Trophoblast cell (in vitro differentiated cells and primary cell): Measurements from ENCODE around the gene MIOX.

Experiments
- DNase-seq, 2 donors: peaks; one replicate each; pipeline ENCODE4 v3.0.0-alpha.2; 2016
- H2AFZ ChIP-seq: 2 replicates; pipeline ENCODE4 v1.6.1; 2013; ENCODE audit warnings: low read length, moderate library complexity, mild to moderate bottlenecking; ENCODE audit not compliant: insufficient read depth, poor library complexity
- H2AK5ac ChIP-seq: 2 replicates; pipeline ENCODE4 v1.6.1; 2013; ENCODE audit warnings: mild to moderate bottlenecking, low read length
- H2BK120ac ChIP-seq: 2 replicates; pipeline ENCODE4 v1.6.1; 2013; ENCODE audit warnings: low read length, mild to moderate bottlenecking, moderate library complexity; ENCODE audit not compliant: insufficient read depth, poor library complexity
- H2BK12ac ChIP-seq: 2 replicates; pipeline ENCODE4 v1.6.1; 2013; ENCODE audit warnings: mild to moderate bottlenecking, low read length, moderate library complexity
- H2BK5ac ChIP-seq: 2 replicates; pipeline ENCODE4 v1.6.1; 2013; ENCODE audit warnings: low read length, low read depth, moderate library complexity, mild to moderate bottlenecking; ENCODE audit not compliant: poor library complexity
- H3K14ac ChIP-seq: 2 replicates; pipeline ENCODE4 v1.6.1; 2013; ENCODE audit warnings: mild to moderate bottlenecking, low read length
- H3K18ac ChIP-seq: 2 replicates; pipeline ENCODE4 v1.6.1; 2013; ENCODE audit warnings: mild to moderate bottlenecking, low read length
- H3K23ac ChIP-seq: 2 replicates; pipeline ENCODE4 v1.6.1; 2013; ENCODE audit warnings: low read length
- H3K27ac ChIP-seq: 2 replicates; pipeline ENCODE4 v1.5.1; 2013; ENCODE audit warnings: low read depth, mild to moderate bottlenecking, inconsistent platforms, low read length, moderate library complexity
- H3K27me3 ChIP-seq: 2 replicates; pipeline ENCODE4 v1.6.1; 2013; ENCODE audit warnings: inconsistent platforms, mild to moderate bottlenecking, low read length, moderate library complexity; ENCODE audit not compliant: insufficient read depth
- H3K36me3 ChIP-seq, 2 experiments: 1 replicate in 1 of 2; 2 replicates in 1 of 2; pipeline ENCODE4 v1.6.1; 2013; ENCODE audit warnings: low read length in 2 of 2, mild to moderate bottlenecking in 2 of 2, moderate library complexity in 1 of 2; ENCODE audit not compliant: insufficient read depth in 2 of 2, control insufficient read depth in 1 of 2
- H3K4ac ChIP-seq: 2 replicates; pipeline ENCODE4 v1.6.1; 2013; ENCODE audit warnings: low read depth, mild to moderate bottlenecking, low read length, moderate library complexity
- H3K4me1 ChIP-seq, 2 experiments: 1 replicate in 1 of 2; 2 replicates in 1 of 2; pipeline ENCODE4 v1.6.1; 2013; ENCODE audit warnings: low read length in 2 of 2, mild to moderate bottlenecking in 2 of 2, moderate library complexity in 1 of 2; ENCODE audit not compliant: insufficient read depth in 2 of 2, control insufficient read depth in 1 of 2
- H3K4me2 ChIP-seq: 2 replicates; pipeline ENCODE4 v1.6.1; 2013; ENCODE audit warnings: inconsistent platforms, mild to moderate bottlenecking, low read length, moderate library complexity
- H3K4me3 ChIP-seq: 2 replicates; pipeline ENCODE4 v1.5.1; 2013; ENCODE audit warnings: mild to moderate bottlenecking, low read depth, low read length, inconsistent platforms
- H3K79me1 ChIP-seq: one replicate; pipeline ENCODE4 v1.6.1; 2013; ENCODE audit warnings: low read length
- H3K79me2 ChIP-seq: 2 replicates; pipeline ENCODE4 v1.6.1; 2013; ENCODE audit warnings: low read length, mild to moderate bottlenecking; ENCODE audit not compliant: control insufficient read depth, insufficient read depth, poor library complexity
- H3K9ac ChIP-seq: 2 replicates; pipeline ENCODE4 v1.6.1; 2013; ENCODE audit warnings: mild to moderate bottlenecking, low read length
- H3K9me3 ChIP-seq: 2 replicates; pipeline ENCODE4 v1.6.1; 2013; ENCODE audit warnings: low read depth, mild to moderate bottlenecking, control low read depth, inconsistent platforms, low read length; ENCODE audit not compliant: insufficient read depth
- H4K12ac ChIP-seq: 2 replicates; pipeline ENCODE4 v1.6.1; 2013; ENCODE audit warnings: low read depth, mild to moderate bottlenecking, low read length, moderate library complexity
- H4K8ac ChIP-seq: 2 replicates; pipeline ENCODE4 v1.6.1; 2013; ENCODE audit warnings: low read depth, mild to moderate bottlenecking, low read length, moderate library complexity
- H4K91ac ChIP-seq: one replicate; pipeline ENCODE4 v1.6.1; 2013; ENCODE audit warnings: low read depth, mild to moderate bottlenecking, low read length, moderate library complexity
- WGBS: extraction: QIAGEN DNeasy Blood & Tissue Kit; methylation state at CpG from one replicate; pipeline ENCODE4 v1.1.7; 2013; ENCODE audit warnings: missing lambda C conversion rate; ENCODE audit not compliant: insufficient read length, insufficient coverage; ENCODE audit errors: extremely low coverage; 5-methylcytosine and 5-hydroxymethylcytosine counted together

Gene MIOX

GRCh38 chr22:50487290-50488005 lies 789 bp downstream of the MIOX start:
- Histone ChIP-seq H4K91ac (no peak overlapping the region), H3K4me2 (no peak overlapping the region), H3K18ac (no peak overlapping the region), H2AK5ac (no peak overlapping the region), H3K27me3 (no peaks in the 10 kb centered on the region), H3K23ac (no peak overlapping the region), H3K36me3 (no peaks in the 10 kb centered on the region), H3K79me2 (no peaks in the 10 kb centered on the region), H4K8ac (no peak overlapping the region), H2BK120ac (no peak overlapping the region), H2BK5ac (no peak overlapping the region), H3K79me1 (no peaks in the 10 kb centered on the region), H3K9me3 (no peaks in the 10 kb centered on the region), H2BK12ac (no peak overlapping the region), H3K27ac (no peak overlapping the region), H3K9ac (no peak overlapping the region), H2AFZ (no peak overlapping the region), H3K4ac (no peak overlapping the region), H3K14ac (no peak overlapping the region), H3K4me1 (no peaks in the 10 kb centered on the region), H3K4me3 (no peak overlapping the region), H4K12ac (no peak overlapping the region)
- no CpG with 5 or more reads among the region's 23 CpGs for WGBS
- no peak for DNase-seq

DNA sequence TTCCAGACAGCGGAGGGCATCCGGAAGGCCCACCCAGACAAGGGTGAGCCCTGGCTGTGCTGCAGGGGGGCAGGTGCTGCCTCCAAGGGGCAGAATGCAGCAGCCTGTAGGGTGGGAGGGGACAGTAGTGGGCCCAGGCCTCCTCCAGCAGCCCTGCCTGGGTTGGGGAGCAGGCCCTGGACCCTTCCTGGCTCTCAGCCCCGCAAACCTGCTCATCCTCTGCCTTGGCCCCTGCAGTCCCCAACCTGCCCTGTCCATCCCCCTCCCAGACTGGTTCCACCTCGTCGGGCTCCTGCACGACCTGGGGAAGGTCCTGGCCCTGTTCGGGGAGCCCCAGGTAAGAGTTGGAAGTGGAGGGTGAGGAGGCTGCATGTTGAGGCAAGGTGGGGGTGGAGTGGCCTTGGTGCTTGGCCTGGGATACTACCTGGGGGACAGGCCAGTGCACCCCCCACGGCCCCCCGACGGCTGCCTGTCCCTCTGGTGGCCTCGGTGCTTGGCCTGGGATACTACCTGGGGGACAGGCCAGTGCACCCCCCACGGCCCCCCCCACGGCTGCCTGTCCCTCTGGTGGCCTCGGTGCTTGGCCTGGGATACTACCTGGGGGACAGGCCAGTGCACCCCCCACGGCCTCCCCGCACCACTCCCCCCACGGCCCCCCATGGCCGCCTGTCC lies 1.5 kb downstream of the MIOX start:
- no peak overlapping the region for H2AFZ ChIP-seq
- H3K79me2 ChIP-seq: no peaks in the 10 kb centered on the region
- no peak overlapping the region for H4K12ac ChIP-seq
- H2BK120ac ChIP-seq: no peak overlapping the region
- H3K4me1 ChIP-seq: no peaks in the 10 kb centered on the region
- H4K91ac ChIP-seq: no peak overlapping the region
- H3K9me3 ChIP-seq: no peaks in the 10 kb centered on the region
- no peak overlapping the region for H3K4me2 ChIP-seq
- H2BK5ac ChIP-seq: no peak overlapping the region
- no CpG with 5 or more reads among the region's 18 CpGs for WGBS
- H3K36me3 ChIP-seq: no peaks in the 10 kb centered on the region
- DNase-seq: no peak
- H3K4me3 ChIP-seq: no peak overlapping the region
- no peak overlapping the region for H3K9ac ChIP-seq
- H2AK5ac ChIP-seq: no peak overlapping the region
- H2BK12ac ChIP-seq: no peak overlapping the region
- no peak overlapping the region for H4K8ac ChIP-seq
- H3K23ac ChIP-seq: no peak overlapping the region
- H3K27me3 ChIP-seq: no peaks in the 10 kb centered on the region
- H3K79me1 ChIP-seq: no peaks in the 10 kb centered on the region
- H3K27ac ChIP-seq: no peak overlapping the region
- H3K4ac ChIP-seq: no peak overlapping the region
- H3K14ac ChIP-seq: no peak overlapping the region
- H3K18ac ChIP-seq: no peak overlapping the region

DNA sequence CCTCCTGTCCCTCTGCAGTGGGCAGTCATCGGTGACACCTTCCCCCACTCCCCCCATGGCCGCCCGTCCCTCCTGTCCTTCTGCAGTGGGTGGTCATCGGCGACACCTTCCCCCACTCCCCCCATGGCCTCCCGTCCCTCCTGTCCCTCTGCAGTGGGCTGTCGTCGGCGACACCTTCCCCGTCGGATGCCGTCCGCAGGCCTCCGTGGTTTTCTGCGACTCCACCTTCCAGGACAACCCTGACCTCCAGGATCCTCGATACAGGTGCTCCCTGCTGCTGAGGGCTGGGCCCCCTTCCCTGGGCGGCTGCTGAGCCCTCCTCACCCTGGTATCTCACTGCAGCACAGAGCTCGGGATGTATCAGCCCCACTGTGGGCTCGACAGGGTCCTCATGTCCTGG lies 2.2 kb downstream of the MIOX start:
- no CpG with 5 or more reads among the region's 19 CpGs for WGBS
- Histone ChIP-seq H2BK12ac (no peak overlapping the region), H3K36me3 (no peaks in the 10 kb centered on the region), H3K4me3 (no peak overlapping the region), H3K23ac (no peak overlapping the region), H3K79me2 (no peaks in the 10 kb centered on the region), H4K12ac (no peak overlapping the region), H2BK5ac (no peak overlapping the region), H3K79me1 (no peaks in the 10 kb centered on the region), H3K4ac (no peak overlapping the region), H2BK120ac (no peak overlapping the region), H2AFZ (no peak overlapping the region), H3K27me3 (no peaks in the 10 kb centered on the region), H3K4me1 (no peaks in the 10 kb centered on the region), H3K9ac (no peak overlapping the region), H4K91ac (no peak overlapping the region), H4K8ac (no peak overlapping the region), H3K4me2 (no peak overlapping the region), H2AK5ac (no peak overlapping the region), H3K18ac (no peak overlapping the region), H3K9me3 (no peaks in the 10 kb centered on the region), H3K14ac (no peak overlapping the region), H3K27ac (no peak overlapping the region)
- no peak for DNase-seq

DNA sequence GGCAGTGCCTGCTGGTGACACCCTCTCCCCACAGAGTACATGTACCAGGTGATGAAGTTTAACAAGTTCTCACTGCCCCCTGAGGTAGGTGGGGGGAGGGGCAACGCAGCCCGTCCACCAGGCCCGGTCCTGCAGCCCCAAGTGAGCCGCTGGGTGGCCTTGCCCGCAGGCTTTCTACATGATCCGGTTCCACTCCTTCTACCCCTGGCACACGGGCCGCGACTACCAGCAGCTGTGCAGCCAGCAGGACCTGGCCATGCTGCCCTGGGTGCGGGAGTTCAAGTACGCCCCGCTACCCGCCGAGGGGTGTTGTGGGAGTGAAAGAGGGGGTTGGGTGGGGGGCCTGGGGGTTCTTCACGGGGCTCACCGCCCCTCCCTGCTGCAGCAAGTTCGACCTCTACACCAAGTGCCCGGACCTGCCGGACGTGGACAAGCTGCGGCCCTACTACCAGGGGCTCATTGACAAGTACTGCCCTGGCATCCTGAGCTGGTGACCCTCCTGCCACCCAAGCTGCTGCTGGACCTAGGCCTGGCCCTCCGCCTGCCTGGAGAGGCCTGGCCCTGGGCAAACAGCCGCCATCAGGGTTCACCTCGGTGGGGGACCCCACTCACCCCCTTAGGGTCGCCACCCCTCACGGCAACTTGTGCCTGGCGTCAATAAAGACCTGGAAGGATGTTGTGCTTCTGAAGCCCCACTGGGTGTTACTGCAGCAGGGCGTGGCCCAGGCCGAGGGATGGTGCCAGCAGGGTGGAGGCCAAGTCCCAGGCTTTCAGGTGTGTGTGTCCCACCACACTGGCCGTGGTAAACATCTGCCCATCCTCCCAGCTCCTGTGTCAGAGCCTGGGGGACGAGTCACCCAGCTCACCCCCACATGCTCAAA lies 2.9 kb downstream of the MIOX start:
- no peak overlapping the region for H4K8ac ChIP-seq
- H3K23ac ChIP-seq: no peak overlapping the region
- no peak overlapping the region for H3K18ac ChIP-seq
- no peaks in the 10 kb centered on the region for H3K36me3 ChIP-seq
- no peak overlapping the region for H3K4me3 ChIP-seq
- no peak overlapping the region for H2BK120ac ChIP-seq
- H2AK5ac ChIP-seq: no peak overlapping the region
- no peak overlapping the region for H2BK5ac ChIP-seq
- H3K27me3 ChIP-seq: no peaks in the 10 kb centered on the region
- no peak overlapping the region for H3K27ac ChIP-seq
- H3K4me1 ChIP-seq: no peaks in the 10 kb centered on the region
- no CpG with 5 or more reads among the region's 31 CpGs for WGBS
- no peak overlapping the region for H3K14ac ChIP-seq
- H3K79me1 ChIP-seq: no peaks in the 10 kb centered on the region
- no peak overlapping the region for H2BK12ac ChIP-seq
- H4K12ac ChIP-seq: no peak overlapping the region
- no peaks in the 10 kb centered on the region for H3K9me3 ChIP-seq
- no peaks in the 10 kb centered on the region for H3K79me2 ChIP-seq
- no peak overlapping the region for H3K4ac ChIP-seq
- no peak overlapping the region for H2AFZ ChIP-seq
- no peak overlapping the region for H3K9ac ChIP-seq
- H4K91ac ChIP-seq: no peak overlapping the region
- peak; percentile 51 to 69 for DNase-seq
- no peak overlapping the region for H3K4me2 ChIP-seq
